ENCODE measurements around the gene SNX22.
"Not testable (repeated sequence)": the region's sequence is repeated elsewhere in the genome, so short reads cannot be mapped to it uniquely, and the experiment has no call there.

SNX22 gene

GRCh38 chr15:64117759-64118487 lies 33.6 kb upstream of the SNX22 start:
- peaks cover 60 to 61% of the 10 kb centered on the region in 2 donors for H3K36me3 ChIP-seq (ENCODE audit: control insufficient read depth in 2 of 2, insufficient read depth in 2 of 2, low read length in 2 of 2)
- no peak overlapping the region for H3K9ac ChIP-seq (ENCODE audit: low read length in 2 of 2)
- H3K9me3 ChIP-seq (ENCODE audit: control insufficient read depth in 2 of 2, low read length in 2 of 2), result no peaks in the 10 kb centered on the region
- no peaks in the 10 kb centered on the region for H3K4me1 ChIP-seq (ENCODE audit: control insufficient read depth, insufficient read depth, low read length)
- H3K27me3 ChIP-seq (ENCODE audit: control insufficient read depth in 1 of 2, insufficient read depth in 2 of 2, low read length in 2 of 2), result no peaks in the 10 kb centered on the region
- H3K4me3 ChIP-seq (ENCODE audit: low read length in 2 of 2), result no peak overlapping the region
- no peak overlapping the region for H3K27ac ChIP-seq (ENCODE audit: low read length)

GRCh38 chr15:64120322-64120721 lies 31.2 kb upstream of the SNX22 start:
- H3K4me3 ChIP-seq (ENCODE audit: low read length in 2 of 2); H3K27me3 ChIP-seq (ENCODE audit: control insufficient read depth in 1 of 2, insufficient read depth in 2 of 2, low read length in 2 of 2); H3K27ac ChIP-seq (ENCODE audit: low read length); H3K9me3 ChIP-seq (ENCODE audit: control insufficient read depth in 2 of 2, low read length in 2 of 2); H3K9ac ChIP-seq (ENCODE audit: low read length in 2 of 2); H3K4me1 ChIP-seq (ENCODE audit: control insufficient read depth, insufficient read depth, low read length): not testable (repeated sequence)
- H3K36me3 ChIP-seq (ENCODE audit: control insufficient read depth in 2 of 2, insufficient read depth in 2 of 2, low read length in 2 of 2), result peaks cover 62 to 64% of the 10 kb centered on the region in 2 donors

- H3K9ac ChIP-seq (ENCODE audit: low read length in 2 of 2), result no peak overlapping the region
- no peaks in the 10 kb centered on the region for H3K27me3 ChIP-seq (ENCODE audit: control insufficient read depth in 1 of 2, insufficient read depth in 2 of 2, low read length in 2 of 2)
- H3K27ac ChIP-seq (ENCODE audit: low read length), result no peak overlapping the region
- no peak overlapping the region for H3K4me3 ChIP-seq (ENCODE audit: low read length in 2 of 2)
- H3K36me3 ChIP-seq (ENCODE audit: control insufficient read depth in 2 of 2, insufficient read depth in 2 of 2, low read length in 2 of 2), result peaks cover 57 to 59% of the 10 kb centered on the region in 2 donors
- no peaks in the 10 kb centered on the region for H3K4me1 ChIP-seq (ENCODE audit: control insufficient read depth, insufficient read depth, low read length)
- H3K9me3 ChIP-seq (ENCODE audit: control insufficient read depth in 2 of 2, low read length in 2 of 2), result no peaks in the 10 kb centered on the region
Observed at GRCh38 chr15:64121614-64122013, 29.9 kb upstream of the SNX22 start.

GRCh38 chr15:64122444-64122843 lies 29.1 kb upstream of the SNX22 start:
- no peaks in the 10 kb centered on the region for H3K9me3 ChIP-seq (ENCODE audit: control insufficient read depth in 2 of 2, low read length in 2 of 2)
- H3K9ac ChIP-seq (ENCODE audit: low read length in 2 of 2), result no peak overlapping the region
- no peaks in the 10 kb centered on the region for H3K27me3 ChIP-seq (ENCODE audit: control insufficient read depth in 1 of 2, insufficient read depth in 2 of 2, low read length in 2 of 2)
- peaks cover 57 to 65% of the 10 kb centered on the region in 2 donors for H3K36me3 ChIP-seq (ENCODE audit: control insufficient read depth in 2 of 2, insufficient read depth in 2 of 2, low read length in 2 of 2)
- no peak overlapping the region for H3K4me3 ChIP-seq (ENCODE audit: low read length in 2 of 2)
- H3K4me1 ChIP-seq (ENCODE audit: control insufficient read depth, insufficient read depth, low read length), result no peaks in the 10 kb centered on the region
- H3K27ac ChIP-seq (ENCODE audit: low read length), result no peak overlapping the region

- Histone ChIP-seq H3K27ac (ENCODE audit: low read length) (no peak overlapping the region), H3K4me1 (ENCODE audit: control insufficient read depth, insufficient read depth, low read length) (no peaks in the 10 kb centered on the region), H3K27me3 (ENCODE audit: control insufficient read depth in 1 of 2, insufficient read depth in 2 of 2, low read length in 2 of 2) (no peaks in the 10 kb centered on the region), H3K4me3 (ENCODE audit: low read length in 2 of 2) (no peak overlapping the region), H3K36me3 (ENCODE audit: control insufficient read depth in 2 of 2, insufficient read depth in 2 of 2, low read length in 2 of 2) (peaks cover 61 to 65% of the 10 kb centered on the region in 2 donors), H3K9ac (ENCODE audit: low read length in 2 of 2) (no peak overlapping the region), H3K9me3 (ENCODE audit: control insufficient read depth in 2 of 2, low read length in 2 of 2) (no peaks in the 10 kb centered on the region)
Observed at GRCh38 chr15:64122936-64123351, 28.6 kb upstream of the SNX22 start.

- no peak overlapping the region for H3K9ac ChIP-seq (ENCODE audit: low read length in 2 of 2)
- H3K4me1 ChIP-seq (ENCODE audit: control insufficient read depth, insufficient read depth, low read length), result no peaks in the 10 kb centered on the region
- peaks cover 61 to 71% of the 10 kb centered on the region in 2 donors for H3K36me3 ChIP-seq (ENCODE audit: control insufficient read depth in 2 of 2, insufficient read depth in 2 of 2, low read length in 2 of 2)
- H3K9me3 ChIP-seq (ENCODE audit: control insufficient read depth in 2 of 2, low read length in 2 of 2), result no peaks in the 10 kb centered on the region
- H3K27me3 ChIP-seq (ENCODE audit: control insufficient read depth in 1 of 2, insufficient read depth in 2 of 2, low read length in 2 of 2), result no peaks in the 10 kb centered on the region
- H3K27ac ChIP-seq (ENCODE audit: low read length), result no peak overlapping the region
- H3K4me3 ChIP-seq (ENCODE audit: low read length in 2 of 2), result no peak overlapping the region
Observed at GRCh38 chr15:64125978-64126377, 25.6 kb upstream of the SNX22 start.

GRCh38 chr15:64127521-64128270 lies 23.8 kb upstream of the SNX22 start:
- Histone ChIP-seq H3K9me3 (ENCODE audit: control insufficient read depth in 2 of 2, low read length in 2 of 2) (no peaks in the 10 kb centered on the region), H3K9ac (ENCODE audit: low read length in 2 of 2) (no peak overlapping the region), H3K27me3 (ENCODE audit: control insufficient read depth in 1 of 2, insufficient read depth in 2 of 2, low read length in 2 of 2) (no peaks in the 10 kb centered on the region), H3K27ac (ENCODE audit: low read length) (no peak overlapping the region), H3K36me3 (ENCODE audit: control insufficient read depth in 2 of 2, insufficient read depth in 2 of 2, low read length in 2 of 2) (peaks cover 68 to 75% of the 10 kb centered on the region in 2 donors), H3K4me3 (ENCODE audit: low read length in 2 of 2) (no peak overlapping the region), H3K4me1 (ENCODE audit: control insufficient read depth, insufficient read depth, low read length) (no peaks in the 10 kb centered on the region)

- Histone ChIP-seq H3K27ac (ENCODE audit: low read length) (no peak overlapping the region), H3K4me1 (ENCODE audit: control insufficient read depth, insufficient read depth, low read length) (no peaks in the 10 kb centered on the region), H3K36me3 (ENCODE audit: control insufficient read depth in 2 of 2, insufficient read depth in 2 of 2, low read length in 2 of 2) (peaks cover 66 to 69% of the 10 kb centered on the region in 2 donors), H3K9me3 (ENCODE audit: control insufficient read depth in 2 of 2, low read length in 2 of 2) (no peaks in the 10 kb centered on the region), H3K4me3 (ENCODE audit: low read length in 2 of 2) (no peak overlapping the region), H3K27me3 (ENCODE audit: control insufficient read depth in 1 of 2, insufficient read depth in 2 of 2, low read length in 2 of 2) (no peaks in the 10 kb centered on the region), H3K9ac (ENCODE audit: low read length in 2 of 2) (no peak overlapping the region)
Observed at GRCh38 chr15:64130159-64130558, 21.4 kb upstream of the SNX22 start.

GRCh38 chr15:64131547-64131946 lies 20.0 kb upstream of the SNX22 start:
- no peaks in the 10 kb centered on the region for H3K4me1 ChIP-seq (ENCODE audit: control insufficient read depth, insufficient read depth, low read length)
- H3K27ac ChIP-seq (ENCODE audit: low read length), result no peak overlapping the region
- no peak overlapping the region for H3K9ac ChIP-seq (ENCODE audit: low read length in 2 of 2)

GRCh38 chr15:64132217-64132616 lies 19.3 kb upstream of the SNX22 start:
- Histone ChIP-seq H3K36me3 (ENCODE audit: control insufficient read depth in 2 of 2, insufficient read depth in 2 of 2, low read length in 2 of 2) (peaks cover 72 to 76% of the 10 kb centered on the region in 2 donors), H3K27me3 (ENCODE audit: control insufficient read depth in 1 of 2, insufficient read depth in 2 of 2, low read length in 2 of 2) (no peaks in the 10 kb centered on the region), H3K9ac (ENCODE audit: low read length in 2 of 2) (no peak overlapping the region), H3K4me3 (ENCODE audit: low read length in 2 of 2) (no peak overlapping the region), H3K9me3 (ENCODE audit: control insufficient read depth in 2 of 2, low read length in 2 of 2) (no peaks in the 10 kb centered on the region), H3K27ac (ENCODE audit: low read length) (no peak overlapping the region), H3K4me1 (ENCODE audit: control insufficient read depth, insufficient read depth, low read length) (no peaks in the 10 kb centered on the region)

More at GRCh38 chr15:64131547-64131946, 20.0 kb upstream of the SNX22 start:
- Histone ChIP-seq H3K27me3 (ENCODE audit: control insufficient read depth in 1 of 2, insufficient read depth in 2 of 2, low read length in 2 of 2) (no peaks in the 10 kb centered on the region), H3K4me3 (ENCODE audit: low read length in 2 of 2) (no peak overlapping the region), H3K9me3 (ENCODE audit: control insufficient read depth in 2 of 2, low read length in 2 of 2) (no peaks in the 10 kb centered on the region), H3K36me3 (ENCODE audit: control insufficient read depth in 2 of 2, insufficient read depth in 2 of 2, low read length in 2 of 2) (peaks cover 70 to 74% of the 10 kb centered on the region in 2 donors)

Data from stomach smooth muscle (tissue), 2 donors.